ENCODE results near the gene RIF1.

RIF1 gene

DNA sequence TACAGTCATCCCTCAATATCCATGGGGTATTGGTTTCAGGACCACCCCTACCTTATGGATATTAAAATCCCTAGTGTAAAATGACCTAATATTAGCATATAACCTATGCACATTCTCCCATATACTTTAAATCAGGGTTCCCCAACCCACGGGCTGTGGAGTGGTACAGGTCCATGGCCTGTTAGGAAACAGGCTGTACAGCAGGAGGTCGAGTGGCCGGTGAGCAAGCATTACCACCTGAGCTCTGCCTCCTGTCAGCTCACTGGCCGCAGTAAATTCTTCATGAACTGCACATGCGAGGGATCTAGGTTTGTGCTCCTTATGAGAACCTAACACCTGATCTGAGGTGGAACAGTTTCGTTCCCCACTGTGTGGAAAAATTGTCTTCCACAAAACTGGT, 73.8 kb downstream of the RIF1 start:
- Histone ChIP-seq H2BK12ac (ENCODE audit: low read length) (no peak overlapping the region), H2BK120ac (ENCODE audit: insufficient read depth, low read length, poor library complexity) (no peak overlapping the region), H3K18ac (ENCODE audit: low read length) (no peak overlapping the region), H3K79me1 (ENCODE audit: low read length) (no peaks in the 10 kb centered on the region), H4K12ac (ENCODE audit: low read depth, low read length) (no peak overlapping the region), H4K91ac (ENCODE audit: low read depth, low read length) (no peak overlapping the region), H3K4me3 (ENCODE audit: low read depth, low read length) (no peak overlapping the region), H3K27ac (ENCODE audit: low read depth, low read length) (no peak overlapping the region), H3K36me3 (ENCODE audit: control insufficient read depth in 1 of 2, insufficient read depth in 2 of 2, low read length in 2 of 2) (peaks cover 2 to 5% of the 10 kb centered on the region in 2 experiments), H2AFZ (ENCODE audit: insufficient read depth, low read length, poor library complexity) (no peak overlapping the region), H3K23ac (ENCODE audit: low read length) (no peak overlapping the region), H3K4me1 (ENCODE audit: control insufficient read depth in 1 of 2, insufficient read depth in 2 of 2, low read length in 2 of 2) (no peaks in the 10 kb centered on the region), H3K79me2 (ENCODE audit: control insufficient read depth, insufficient read depth, low read length, poor library complexity) (no peaks in the 10 kb centered on the region), H4K8ac (ENCODE audit: low read depth, low read length) (no peak overlapping the region), H2AK5ac (ENCODE audit: low read length) (no peak overlapping the region), H3K27me3 (ENCODE audit: insufficient read depth, low read length) (no peaks in the 10 kb centered on the region), H3K14ac (ENCODE audit: low read length) (no peak overlapping the region), H3K9ac (ENCODE audit: low read length) (no peak overlapping the region), H3K4me2 (ENCODE audit: low read length) (no peak overlapping the region), H3K9me3 (ENCODE audit: insufficient read depth, low read depth, low read length) (no peaks in the 10 kb centered on the region), H2BK5ac (ENCODE audit: low read depth, low read length, poor library complexity) (no peak overlapping the region), H3K4ac (ENCODE audit: low read depth, low read length) (no peak overlapping the region)
- DNase-seq: no peak
- no CpG with 5 or more reads among the region's 6 CpGs for WGBS (ENCODE audit: extremely low coverage, insufficient coverage, insufficient read length)

DNA sequence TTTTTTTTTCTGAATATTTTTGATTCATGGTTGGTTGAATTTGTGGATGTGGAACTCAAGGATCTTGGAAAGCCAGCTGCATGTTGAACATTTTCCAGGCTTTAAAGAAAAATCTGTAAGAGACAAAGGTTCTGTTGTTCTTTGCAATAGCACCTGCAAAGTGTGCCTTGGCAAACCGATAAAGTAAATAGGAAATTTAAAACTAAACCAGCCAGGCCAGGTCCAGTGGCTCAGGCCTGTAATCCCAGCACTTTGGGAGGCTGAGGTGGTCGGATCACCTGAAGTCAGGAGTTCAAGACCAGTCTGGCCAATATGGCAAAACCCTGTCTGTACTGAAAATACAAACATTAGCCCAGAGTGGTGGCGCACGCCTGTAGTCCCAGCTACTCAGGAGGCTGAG, 74.4 kb downstream of the RIF1 start:
- no peaks in the 10 kb centered on the region for H3K79me1 ChIP-seq (ENCODE audit: low read length)
- H4K91ac ChIP-seq (ENCODE audit: low read depth, low read length): no peak overlapping the region
- H2BK12ac ChIP-seq (ENCODE audit: low read length): no peak overlapping the region
- H3K36me3 ChIP-seq (ENCODE audit: control insufficient read depth in 1 of 2, insufficient read depth in 2 of 2, low read length in 2 of 2): peaks cover 2 to 5% of the 10 kb centered on the region in 2 experiments
- H3K27me3 ChIP-seq (ENCODE audit: insufficient read depth, low read length): no peaks in the 10 kb centered on the region
- no peak overlapping the region for H3K4me3 ChIP-seq (ENCODE audit: low read depth, low read length)
- no peak overlapping the region for H3K4ac ChIP-seq (ENCODE audit: low read depth, low read length)
- DNase-seq: no peak
- WGBS (ENCODE audit: extremely low coverage, insufficient coverage, insufficient read length): no CpG with 5 or more reads among the region's 4 CpGs
- H3K23ac ChIP-seq (ENCODE audit: low read length): no peak overlapping the region
- no peak overlapping the region for H4K8ac ChIP-seq (ENCODE audit: low read depth, low read length)
- H3K4me2 ChIP-seq (ENCODE audit: low read length): no peak overlapping the region
- no peak overlapping the region for H3K18ac ChIP-seq (ENCODE audit: low read length)
- no peak overlapping the region for H3K27ac ChIP-seq (ENCODE audit: low read depth, low read length)
- H3K4me1 ChIP-seq (ENCODE audit: control insufficient read depth in 1 of 2, insufficient read depth in 2 of 2, low read length in 2 of 2): no peaks in the 10 kb centered on the region
- no peak overlapping the region for H2BK120ac ChIP-seq (ENCODE audit: insufficient read depth, low read length, poor library complexity)
- H3K9ac ChIP-seq (ENCODE audit: low read length): no peak overlapping the region
- H2AFZ ChIP-seq (ENCODE audit: insufficient read depth, low read length, poor library complexity): no peak overlapping the region
- H4K12ac ChIP-seq (ENCODE audit: low read depth, low read length): no peak overlapping the region
- H3K79me2 ChIP-seq (ENCODE audit: control insufficient read depth, insufficient read depth, low read length, poor library complexity): no peaks in the 10 kb centered on the region
- H3K9me3 ChIP-seq (ENCODE audit: insufficient read depth, low read depth, low read length): no peaks in the 10 kb centered on the region
- H2BK5ac ChIP-seq (ENCODE audit: low read depth, low read length, poor library complexity): no peak overlapping the region
- no peak overlapping the region for H2AK5ac ChIP-seq (ENCODE audit: low read length)
- H3K14ac ChIP-seq (ENCODE audit: low read length): no peak overlapping the region

DNA sequence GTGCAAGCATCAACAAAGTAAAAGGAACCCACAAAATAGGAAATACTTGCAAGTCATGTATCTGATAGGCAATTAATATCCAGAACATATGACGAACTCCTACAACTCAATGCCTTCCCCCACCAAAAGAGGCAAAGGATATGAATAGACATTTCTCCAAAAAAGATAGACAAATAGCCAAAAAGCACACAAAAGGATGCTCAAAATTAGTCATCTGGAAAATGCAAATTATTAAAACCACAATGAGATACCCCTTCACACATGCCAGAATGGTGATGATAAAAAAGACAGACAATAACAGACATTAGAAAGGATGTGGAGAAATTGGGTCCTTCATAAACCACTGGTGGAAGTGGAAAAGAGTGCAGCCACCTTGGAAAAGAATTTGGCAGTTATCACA, 76.4 kb downstream of the RIF1 start:
- H3K4me1 ChIP-seq (ENCODE audit: control insufficient read depth in 1 of 2, insufficient read depth in 2 of 2, low read length in 2 of 2): no peaks in the 10 kb centered on the region
- peaks cover 2 to 8% of the 10 kb centered on the region in 2 experiments for H3K36me3 ChIP-seq (ENCODE audit: control insufficient read depth in 1 of 2, insufficient read depth in 2 of 2, low read length in 2 of 2)
- no peak overlapping the region for H3K4ac ChIP-seq (ENCODE audit: low read depth, low read length)
- H3K27ac ChIP-seq (ENCODE audit: low read depth, low read length): no peak overlapping the region
- no peak overlapping the region for H3K9ac ChIP-seq (ENCODE audit: low read length)
- H4K91ac ChIP-seq (ENCODE audit: low read depth, low read length): no peak overlapping the region
- no peaks in the 10 kb centered on the region for H3K79me1 ChIP-seq (ENCODE audit: low read length)
- DNase-seq: no peak
- no peak overlapping the region for H2BK12ac ChIP-seq (ENCODE audit: low read length)
- WGBS (ENCODE audit: extremely low coverage, insufficient coverage, insufficient read length): no CpG with 5 or more reads among the region's 1 CpG
- H4K8ac ChIP-seq (ENCODE audit: low read depth, low read length): no peak overlapping the region
- no peak overlapping the region for H2BK120ac ChIP-seq (ENCODE audit: insufficient read depth, low read length, poor library complexity)
- no peak overlapping the region for H3K4me3 ChIP-seq (ENCODE audit: low read depth, low read length)
- no peak overlapping the region for H2BK5ac ChIP-seq (ENCODE audit: low read depth, low read length, poor library complexity)
- H2AK5ac ChIP-seq (ENCODE audit: low read length): no peak overlapping the region
- H3K9me3 ChIP-seq (ENCODE audit: insufficient read depth, low read depth, low read length): no peaks in the 10 kb centered on the region
- no peak overlapping the region for H3K23ac ChIP-seq (ENCODE audit: low read length)
- H2AFZ ChIP-seq (ENCODE audit: insufficient read depth, low read length, poor library complexity): no peak overlapping the region
- no peak overlapping the region for H4K12ac ChIP-seq (ENCODE audit: low read depth, low read length)
- no peaks in the 10 kb centered on the region for H3K27me3 ChIP-seq (ENCODE audit: insufficient read depth, low read length)
- no peak overlapping the region for H3K18ac ChIP-seq (ENCODE audit: low read length)
- H3K14ac ChIP-seq (ENCODE audit: low read length): no peak overlapping the region
- no peak overlapping the region for H3K4me2 ChIP-seq (ENCODE audit: low read length)
- H3K79me2 ChIP-seq (ENCODE audit: control insufficient read depth, insufficient read depth, low read length, poor library complexity): no peaks in the 10 kb centered on the region

DNA sequence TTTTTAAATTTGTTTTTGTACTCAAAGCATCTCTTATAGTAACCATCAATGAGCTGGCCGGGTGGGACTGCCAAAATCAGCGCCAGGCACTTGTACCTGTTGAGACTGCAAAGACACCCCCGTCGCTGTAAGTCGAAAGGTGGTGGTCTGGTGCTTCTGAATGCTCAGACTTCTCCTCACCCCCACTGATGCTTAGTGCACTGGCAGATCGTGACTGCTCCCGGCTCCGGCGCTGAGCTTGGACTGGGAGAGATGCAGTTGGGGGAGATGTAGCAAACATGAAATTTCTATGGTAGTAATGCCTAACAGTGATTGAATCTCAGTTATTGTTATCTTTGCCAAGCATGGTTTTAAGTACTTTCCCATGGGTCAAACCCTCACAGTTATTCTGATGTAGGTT, 80.6 kb downstream of the RIF1 start:
- Histone ChIP-seq H3K79me1 (ENCODE audit: low read length) (no peaks in the 10 kb centered on the region), H3K27ac (ENCODE audit: low read depth, low read length) (no peak overlapping the region), H2BK5ac (ENCODE audit: low read depth, low read length, poor library complexity) (no peak overlapping the region), H2BK12ac (ENCODE audit: low read length) (no peak overlapping the region), H2AK5ac (ENCODE audit: low read length) (no peak overlapping the region), H3K4me2 (ENCODE audit: low read length) (no peak overlapping the region), H4K91ac (ENCODE audit: low read depth, low read length) (no peak overlapping the region), H3K4me3 (ENCODE audit: low read depth, low read length) (no peak overlapping the region), H3K4ac (ENCODE audit: low read depth, low read length) (no peak overlapping the region), H3K27me3 (ENCODE audit: insufficient read depth, low read length) (no peaks in the 10 kb centered on the region), H2AFZ (ENCODE audit: insufficient read depth, low read length, poor library complexity) (no peak overlapping the region), H3K79me2 (ENCODE audit: control insufficient read depth, insufficient read depth, low read length, poor library complexity) (no peaks in the 10 kb centered on the region), H3K23ac (ENCODE audit: low read length) (no peak overlapping the region), H4K12ac (ENCODE audit: low read depth, low read length) (no peak overlapping the region), H3K14ac (ENCODE audit: low read length) (no peak overlapping the region), H3K9me3 (ENCODE audit: insufficient read depth, low read depth, low read length) (no peaks in the 10 kb centered on the region), H3K9ac (ENCODE audit: low read length) (no peak overlapping the region), H3K4me1 (ENCODE audit: control insufficient read depth in 1 of 2, insufficient read depth in 2 of 2, low read length in 2 of 2) (no peaks in the 10 kb centered on the region), H4K8ac (ENCODE audit: low read depth, low read length) (no peak overlapping the region), H2BK120ac (ENCODE audit: insufficient read depth, low read length, poor library complexity) (no peak overlapping the region), H3K36me3 (ENCODE audit: control insufficient read depth in 1 of 2, insufficient read depth in 2 of 2, low read length in 2 of 2) (peaks cover 1 to 4% of the 10 kb centered on the region in 2 experiments), H3K18ac (ENCODE audit: low read length) (no peak overlapping the region)
- no CpG with 5 or more reads among the region's 9 CpGs for WGBS (ENCODE audit: extremely low coverage, insufficient coverage, insufficient read length)
- no peak for DNase-seq

All from trophoblast cell (in vitro differentiated cells and primary cell).